CD8-positive, alpha-beta T cell (primary cell): ENCODE data around the gene PSG3. TPM values are rescaled to one million over a fixed set of nuclear protein-coding genes. Genes with fewer than 3 reads are reported as not detected.

ENCODE experiments used
- total RNA-seq, 46 experiments: library from RNA in 2 of 46; stranded (reverse) in 2 of 46; gene quantifications; one replicate each; pipeline ENCODE4 v1.2.3 and lab custom pipeline; 2021 to 2026

The PSG3 gene
- total RNA-seq, 2 experiments from 2014 or later, result not detected

Other genes with a start within 250 kb of the PSG3 start
- gene CEACAM1, start 212.0 kb downstream of the PSG3 start, total RNA-seq, result 1 to 10 TPM in 1 of 2 experiments, under 1 TPM in 1; 0.95 to 1.3 TPM
- not detected for gene CEACAM8, start 145.6 kb downstream of the PSG3 start, total RNA-seq
- gene PSG8, start 25.2 kb upstream of the PSG3 start, total RNA-seq, result not detected
- not detected for gene PSG1, start 139.2 kb upstream of the PSG3 start, total RNA-seq
- gene PSG6, start 177.4 kb upstream of the PSG3 start, total RNA-seq, result not detected
- not detected for gene PSG7, start 196.7 kb upstream of the PSG3 start, total RNA-seq